Left ventricle myocardium inferior (tissue), 1 donor: ENCODE data around the gene STRADA. TPM values are rescaled to one million over a fixed set of nuclear protein-coding genes. Genes with fewer than 3 reads are reported as not detected.

Source experiments
- DNase-seq: peaks from one replicate; pipeline ENCODE4 v3.0.0-alpha.2; 2020
- H3K27ac ChIP-seq: fragments of 200-600 bp; replicated peaks from 2 replicates; pipeline ENCODE4 v1.8.0; 2021
- H3K27me3 ChIP-seq: fragments of 200-600 bp; 2 replicates; pipeline ENCODE4 v1.8.0; 2021; ENCODE audit warnings: low read depth
- H3K36me3 ChIP-seq: fragments of 200-600 bp; 2 replicates; pipeline ENCODE4 v1.8.0; 2021
- H3K4me1 ChIP-seq: fragments of 200-600 bp; 2 replicates; pipeline ENCODE4 v1.8.0; 2021
- H3K4me3 ChIP-seq: fragments of 200-600 bp; 2 replicates; pipeline ENCODE4 v1.8.0; 2021; ENCODE audit warnings: mild to moderate bottlenecking, moderate library complexity
- H3K9me3 ChIP-seq: fragments of 200-600 bp; replicated peaks from 2 replicates; pipeline ENCODE4 v1.8.0; 2021
- intact Hi-C: fragments of 100-400 bp; cut with micrococcal nuclease; formaldehyde crosslinking; loops from one replicate; pipeline ENCODE4 v1.11.0; 2022
- total RNA-seq: library from RNA; stranded (reverse); fragmentation: NEBNext Ultra II Directional; extraction: Animal tissue kit (Norgen Biotek cat#: 25700); gene quantifications from one replicate; pipeline ENCODE4 v1.2.1, GENCODE V29; 2021
- TF ChIP-seq, protein P1 (sequence below): fragments of 200-600 bp; IDR thresholded peaks from 2 replicates; pipeline ENCODE4 v1.8.0; 2021; ENCODE audit warnings: antibody characterized with exemption, mild to moderate bottlenecking, borderline replicate concordance
- donor health status: DM: no; HTN: yes; CAD: no; lungs with severe emphysema.

STRADA gene
- total RNA-seq, 1 donor from 2014 or later, result 14.6 TPM

DNA sequence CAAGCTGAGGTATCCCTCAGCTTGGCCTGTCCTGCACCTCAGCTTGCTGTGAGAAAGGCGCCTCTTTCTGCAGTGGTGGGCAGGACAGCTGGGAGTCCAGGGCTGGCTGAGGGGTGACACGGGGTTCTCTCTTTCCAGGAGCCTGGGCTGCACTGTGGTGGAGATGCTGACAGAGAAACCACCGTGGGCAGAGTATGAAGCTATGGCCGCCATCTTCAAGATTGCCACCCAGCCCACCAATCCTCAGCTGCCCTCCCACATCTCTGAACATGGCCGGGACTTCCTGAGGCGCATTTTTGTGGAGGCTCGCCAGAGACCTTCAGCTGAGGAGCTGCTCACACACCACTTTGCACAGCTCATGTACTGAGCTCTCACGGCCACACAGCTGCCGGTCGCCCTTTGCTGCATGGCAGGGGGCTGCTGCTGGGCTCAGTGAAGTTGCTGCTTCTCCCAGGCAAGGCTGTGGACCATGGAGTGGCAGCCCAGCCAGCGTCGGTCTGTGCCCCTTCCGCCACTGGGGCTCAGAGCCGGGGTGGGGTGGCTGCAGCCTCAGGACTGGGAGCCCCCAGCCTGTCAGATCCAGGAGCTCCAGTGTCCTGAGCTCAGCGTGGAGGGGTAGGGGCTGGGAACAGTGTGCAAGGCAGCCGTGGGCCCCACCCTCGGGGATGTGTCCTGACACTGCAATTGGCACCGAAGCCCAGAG lies 48.0 kb downstream of the STRADA start:
- H3K4me3 ChIP-seq, result no peak overlapping the region
- intact Hi-C loops, result no loop called here
- H3K27me3 ChIP-seq, result no peaks in the 10 kb centered on the region
- TF ChIP-seq, protein P1, sequence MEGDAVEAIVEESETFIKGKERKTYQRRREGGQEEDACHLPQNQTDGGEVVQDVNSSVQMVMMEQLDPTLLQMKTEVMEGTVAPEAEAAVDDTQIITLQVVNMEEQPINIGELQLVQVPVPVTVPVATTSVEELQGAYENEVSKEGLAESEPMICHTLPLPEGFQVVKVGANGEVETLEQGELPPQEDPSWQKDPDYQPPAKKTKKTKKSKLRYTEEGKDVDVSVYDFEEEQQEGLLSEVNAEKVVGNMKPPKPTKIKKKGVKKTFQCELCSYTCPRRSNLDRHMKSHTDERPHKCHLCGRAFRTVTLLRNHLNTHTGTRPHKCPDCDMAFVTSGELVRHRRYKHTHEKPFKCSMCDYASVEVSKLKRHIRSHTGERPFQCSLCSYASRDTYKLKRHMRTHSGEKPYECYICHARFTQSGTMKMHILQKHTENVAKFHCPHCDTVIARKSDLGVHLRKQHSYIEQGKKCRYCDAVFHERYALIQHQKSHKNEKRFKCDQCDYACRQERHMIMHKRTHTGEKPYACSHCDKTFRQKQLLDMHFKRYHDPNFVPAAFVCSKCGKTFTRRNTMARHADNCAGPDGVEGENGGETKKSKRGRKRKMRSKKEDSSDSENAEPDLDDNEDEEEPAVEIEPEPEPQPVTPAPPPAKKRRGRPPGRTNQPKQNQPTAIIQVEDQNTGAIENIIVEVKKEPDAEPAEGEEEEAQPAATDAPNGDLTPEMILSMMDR, result no peak
- H3K4me1 ChIP-seq, result peaks cover 15% of the 10 kb centered on the region
- H3K9me3 ChIP-seq, result no peaks in the 10 kb centered on the region
- no peak for DNase-seq
- peaks cover 70% of the 10 kb centered on the region for H3K36me3 ChIP-seq
- no peak overlapping the region for H3K27ac ChIP-seq

GRCh38 chr17:63692195-63692816 lies 49.3 kb downstream of the STRADA start:
- H3K27me3 ChIP-seq, result no peaks in the 10 kb centered on the region
- no peaks in the 10 kb centered on the region for H3K9me3 ChIP-seq
- H3K4me3 ChIP-seq, result no peak overlapping the region
- TF ChIP-seq, protein P1, result no peak
- DNase-seq, result no peak
- H3K27ac ChIP-seq, result no peak overlapping the region
- intact Hi-C loops, result no loop called here
- peaks cover 3% of the 10 kb centered on the region for H3K4me1 ChIP-seq
- peaks cover 80% of the 10 kb centered on the region for H3K36me3 ChIP-seq

GRCh38 chr17:63689479-63689878 lies 52.1 kb downstream of the STRADA start:
- no peak for DNase-seq
- TF ChIP-seq, protein P1, result no peak
- intact Hi-C loops, result no loop called here
- no peak overlapping the region for H3K4me3 ChIP-seq
- no peaks in the 10 kb centered on the region for H3K9me3 ChIP-seq
- H3K36me3 ChIP-seq, result peaks cover 91% of the 10 kb centered on the region
- peaks cover 11% of the 10 kb centered on the region for H3K4me1 ChIP-seq
- H3K27ac ChIP-seq, result no peak overlapping the region
- H3K27me3 ChIP-seq, result no peaks in the 10 kb centered on the region

GRCh38 chr17:63688396-63689020 lies 53.1 kb downstream of the STRADA start:
- Histone ChIP-seq H3K9me3 (no peaks in the 10 kb centered on the region), H3K27ac (no peak overlapping the region), H3K4me3 (no peak overlapping the region), H3K27me3 (no peaks in the 10 kb centered on the region), H3K4me1 (peaks cover 17% of the 10 kb centered on the region), H3K36me3 (peaks cover 90% of the 10 kb centered on the region)
- DNase-seq, result no peak
- TF ChIP-seq, protein P1, result no peak
- intact Hi-C loops, result no loop called here

- Histone ChIP-seq H3K27me3 (no peaks in the 10 kb centered on the region), H3K27ac (no peak overlapping the region), H3K36me3 (peaks cover 89% of the 10 kb centered on the region), H3K4me3 (no peak overlapping the region), H3K4me1 (peaks cover 23% of the 10 kb centered on the region), H3K9me3 (no peaks in the 10 kb centered on the region)
- no peak for DNase-seq
- TF ChIP-seq, protein P1, result no peak
- intact Hi-C loops, result no loop called here
These were observed 55.4 kb downstream of the STRADA start for GRCh38 chr17:63686138-63686685.
